ENCODE data around the gene CCDC187.

The CCDC187 gene

GRCh38 chr9:136253246-136254130 lies 50.4 kb downstream of the CCDC187 start:
- DNase-seq (ENCODE audit: low read depth in 2 of 2): no peak

DNA sequence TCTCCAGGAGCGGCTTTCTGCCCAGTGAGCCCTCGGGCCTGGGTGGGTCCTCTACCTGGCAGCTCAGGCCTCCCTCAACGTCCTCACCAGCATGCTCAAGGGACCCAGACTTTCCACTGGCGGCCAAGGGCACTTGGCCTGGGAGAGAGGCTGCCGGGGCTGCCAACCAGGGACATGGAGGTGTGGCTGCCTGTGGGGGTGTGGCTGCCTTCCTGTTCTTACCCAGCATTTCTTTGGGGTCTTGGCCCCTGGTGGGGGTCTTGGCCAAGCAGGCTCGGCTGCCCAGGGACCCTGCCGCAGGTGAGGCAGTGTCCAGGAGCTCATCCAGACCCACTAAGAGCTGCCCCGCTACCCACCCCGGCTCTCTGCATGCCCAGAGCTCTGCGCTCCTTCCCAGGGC lies 51.0 kb downstream of the CCDC187 start:
- no peak for DNase-seq (ENCODE audit: low read depth in 2 of 2)

GRCh38 chr9:136252281-136252680 lies 51.6 kb downstream of the CCDC187 start:
- no peak for DNase-seq (ENCODE audit: low read depth in 2 of 2)

GRCh38 chr9:136251264-136252115 lies 52.4 kb downstream of the CCDC187 start:
- no peak for DNase-seq (ENCODE audit: low read depth in 2 of 2)

DNA sequence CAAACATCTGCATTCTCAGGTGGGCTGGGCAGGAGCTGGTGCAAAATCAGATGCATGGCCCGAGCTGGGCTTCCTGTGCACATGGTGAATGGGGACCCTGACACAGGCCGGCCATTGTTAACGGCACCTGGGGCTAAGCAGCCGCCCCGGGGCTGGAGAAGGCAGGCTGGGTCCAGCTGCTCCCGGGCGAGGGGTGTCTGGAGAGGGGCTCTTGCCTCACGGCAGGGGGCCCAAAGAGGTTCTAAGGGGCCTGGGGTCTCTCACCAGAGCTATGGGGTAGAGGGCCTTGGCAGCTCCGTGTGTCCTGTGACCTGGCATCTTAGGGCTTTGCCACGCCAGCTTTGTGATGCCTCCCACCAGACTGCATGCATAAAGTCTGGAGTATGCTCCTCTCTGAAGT lies 53.2 kb downstream of the CCDC187 start:
- DNase-seq (ENCODE audit: low read depth in 2 of 2): no peak

DNA sequence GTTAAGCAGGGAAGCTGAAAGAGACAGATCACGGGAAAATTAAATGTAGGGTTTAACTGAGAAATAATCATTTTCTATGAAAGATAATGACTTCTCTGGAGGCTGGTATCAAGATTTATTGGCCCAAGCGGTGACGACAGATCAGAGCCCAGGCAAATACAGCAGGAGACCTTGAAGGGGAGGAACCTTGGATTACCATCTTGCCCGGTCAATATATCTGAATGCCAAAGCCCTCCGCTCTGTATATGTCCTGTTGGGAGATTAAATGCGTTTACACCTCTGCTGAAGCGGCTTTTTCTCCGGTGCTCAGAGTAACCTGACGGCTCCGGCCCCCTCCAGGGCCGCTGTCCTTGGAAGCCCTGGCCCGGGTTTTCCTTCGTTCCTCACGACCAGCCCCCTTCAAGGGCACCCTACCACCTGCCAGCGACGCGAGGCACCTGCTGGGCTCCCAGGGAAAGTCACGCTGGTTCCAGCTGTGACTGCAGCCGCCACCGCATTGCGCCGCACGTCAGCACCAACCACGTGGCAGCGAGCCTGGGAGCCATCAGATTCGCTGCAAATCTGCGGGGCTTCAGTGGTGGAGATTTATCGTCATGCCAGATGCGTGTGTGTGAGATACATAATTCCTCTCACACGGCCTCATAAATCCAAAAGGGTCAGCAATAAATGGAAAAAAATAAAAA lies 53.9 kb downstream of the CCDC187 start:
- no peak for DNase-seq (ENCODE audit: low read depth in 2 of 2)

GRCh38 chr9:136248951-136249876 lies 54.7 kb downstream of the CCDC187 start:
- no peak for DNase-seq (ENCODE audit: low read depth in 2 of 2)

- no peak for DNase-seq (ENCODE audit: low read depth in 2 of 2)
These were observed 55.8 kb downstream of the CCDC187 start for GRCh38 chr9:136247947-136248637.

DNA sequence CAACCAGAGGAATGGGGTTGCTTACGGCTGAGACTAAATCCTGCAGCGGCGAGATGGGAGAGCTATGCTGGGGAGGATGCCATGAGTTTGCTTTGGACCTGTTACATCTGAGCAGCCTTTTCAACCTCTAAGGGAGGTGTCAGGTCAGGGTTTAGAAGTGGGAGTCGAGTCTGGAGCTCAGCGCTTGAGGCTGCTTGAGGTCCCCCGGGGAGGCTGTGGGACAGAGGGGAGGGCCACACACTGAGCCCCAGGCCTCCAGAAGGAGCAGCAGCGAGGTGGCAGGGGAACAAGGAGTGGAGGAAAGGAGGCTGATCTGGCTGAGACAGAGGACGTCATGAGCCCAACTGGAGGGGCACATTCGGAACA lies 56.4 kb downstream of the CCDC187 start:
- no peak for DNase-seq (ENCODE audit: low read depth in 2 of 2)

GRCh38 chr9:136246849-136247550 lies 56.9 kb downstream of the CCDC187 start:
- no peak for DNase-seq (ENCODE audit: low read depth in 2 of 2)

GRCh38 chr9:136245219-136246150 lies 58.4 kb downstream of the CCDC187 start, which contains the start of gene QSOX2:
Gene QSOX2, minus strand, starts transcription at chr9:136245812. Its CDS starts 9 bp downstream, at chr9:136245803.
- peak; percentile 75 to 83 for DNase-seq (ENCODE audit: low read depth in 2 of 2)

DNA sequence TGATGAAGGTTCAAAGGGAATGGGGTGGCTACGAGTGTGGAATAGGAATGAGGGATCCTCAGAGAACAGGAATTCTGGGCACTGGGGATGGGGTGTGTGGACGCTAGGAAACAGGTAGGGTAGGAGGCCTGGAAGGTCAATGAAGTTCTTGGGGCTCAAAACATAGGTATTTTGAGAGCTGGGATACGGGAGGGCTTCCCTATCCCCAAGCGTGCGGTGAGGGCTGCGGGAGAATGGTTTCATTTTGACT lies 59.0 kb downstream of the CCDC187 start:
- no peak for DNase-seq (ENCODE audit: low read depth in 2 of 2)

DNA sequence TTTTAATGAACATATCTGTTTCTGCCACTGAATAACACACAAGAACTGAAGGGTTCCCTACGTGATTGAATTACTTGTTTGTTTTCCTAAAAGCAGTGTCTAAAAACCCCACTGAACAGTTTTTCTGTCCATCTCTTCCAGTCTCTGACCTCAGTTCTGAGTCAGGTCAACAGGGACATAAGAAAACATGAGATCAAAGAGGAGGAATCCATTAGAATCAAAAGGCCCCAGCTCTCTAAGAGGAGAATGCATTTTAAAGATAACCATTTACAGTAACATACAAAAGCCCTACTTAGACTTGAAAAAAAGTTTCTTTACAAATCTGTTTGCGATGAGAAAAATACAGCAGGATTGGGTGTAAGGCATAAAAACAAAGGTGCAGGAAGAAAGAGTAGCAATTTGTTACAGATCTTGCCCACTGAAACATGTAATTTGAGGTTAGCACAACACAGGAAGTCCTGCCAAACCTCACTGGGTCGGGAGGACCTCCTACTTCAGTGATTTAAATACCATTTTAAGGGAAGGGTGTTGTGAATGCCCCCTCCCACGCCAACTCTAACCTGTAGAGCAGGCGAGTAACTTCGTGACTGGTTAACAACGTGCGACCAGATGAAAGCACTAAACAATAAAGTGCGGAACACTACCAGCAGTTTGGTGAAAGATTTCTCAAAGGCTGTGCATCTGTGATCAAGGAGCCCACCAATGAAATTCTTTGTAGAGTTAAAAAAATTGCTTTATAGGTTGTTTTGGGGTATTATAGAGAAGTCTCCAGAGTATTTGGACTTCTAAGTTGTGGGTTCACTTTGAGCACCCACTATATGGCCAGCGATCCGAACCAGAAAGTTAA lies 59.5 kb downstream of the CCDC187 start:
- peak; percentile 41 to 49 for DNase-seq (ENCODE audit: low read depth in 2 of 2)

- no peak for DNase-seq (ENCODE audit: low read depth in 2 of 2)
These were observed 60.3 kb downstream of the CCDC187 start for GRCh38 chr9:136243631-136244030.

- no peak for DNase-seq (ENCODE audit: low read depth in 2 of 2)
These were observed 60.9 kb downstream of the CCDC187 start for GRCh38 chr9:136242918-136243525.

- no peak for DNase-seq (ENCODE audit: low read depth in 2 of 2)
These were observed 61.6 kb downstream of the CCDC187 start for GRCh38 chr9:136242248-136242647.

DNA sequence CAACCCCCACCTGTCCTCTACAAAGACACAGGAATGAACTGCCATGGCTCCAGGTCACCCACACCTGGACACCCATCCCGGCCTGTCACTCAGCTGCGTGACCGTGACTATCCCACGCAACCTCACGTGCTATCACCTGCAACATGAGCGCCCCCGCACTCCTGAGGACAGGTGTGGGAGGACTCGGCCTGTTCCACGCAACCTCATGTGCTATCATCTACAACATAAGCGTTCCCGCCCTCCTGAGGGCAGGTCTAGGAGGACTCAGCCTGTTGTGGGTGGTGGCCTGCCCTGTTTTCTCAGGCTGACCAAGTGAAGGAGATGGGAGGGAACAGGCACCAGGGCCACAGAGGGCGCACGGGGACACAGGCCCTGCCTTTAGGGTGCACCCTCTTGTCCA lies 62.4 kb downstream of the CCDC187 start:
- DNase-seq (ENCODE audit: low read depth in 2 of 2): no peak

DNA sequence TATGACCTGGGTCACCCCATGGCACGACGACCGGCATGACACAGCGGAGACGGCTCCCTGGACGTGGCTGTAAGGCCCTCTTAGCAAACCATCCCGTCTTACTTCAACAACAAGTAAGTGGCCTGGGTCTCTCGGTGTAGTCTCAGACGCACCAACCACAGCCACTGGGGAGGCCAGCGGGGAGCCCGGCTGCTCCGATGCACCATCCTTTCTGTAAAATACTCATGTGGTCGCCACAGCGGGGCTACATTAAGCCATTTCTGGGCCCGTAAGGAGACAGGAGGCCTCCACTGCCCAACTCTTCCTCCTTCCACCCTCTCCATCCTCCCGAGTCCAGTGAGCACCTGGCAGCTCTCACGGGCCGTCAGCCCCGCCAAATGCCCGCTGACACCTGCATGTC lies 63.0 kb downstream of the CCDC187 start:
- DNase-seq (ENCODE audit: low read depth in 2 of 2): no peak
